Neural cell (in vitro differentiated cells): ENCODE data around the gene OXCT1. TPM values are rescaled to one million over a fixed set of nuclear protein-coding genes. Genes with fewer than 3 reads are reported as not detected.

Experiments
- H2AFZ ChIP-seq: fragments of 200-600, 300-800 bp; sonication (generic), shearing (Covaris generic); 2 replicates; pipeline ENCODE4 v1.6.0; 2014; ENCODE audit warnings: low read depth, mild to moderate bottlenecking, antibody characterized with exemption, low read length, moderate library complexity
- H3F3A ChIP-seq: fragments of 200-600 bp; shearing (Covaris generic); 2 replicates; pipeline ENCODE4 v1.6.1; 2016; ENCODE audit warnings: mild to moderate bottlenecking, moderate library complexity, mixed read lengths, antibody characterized with exemption, low read length; ENCODE audit not compliant: insufficient read depth, poor library complexity, severe bottlenecking
- H3K27ac ChIP-seq: fragments of 200-600, 300-800 bp; sonication (generic), shearing (Covaris generic); 2 replicates; pipeline ENCODE4 v1.5.1; 2014; ENCODE audit warnings: mild to moderate bottlenecking, low read length, moderate library complexity
- H3K27me3 ChIP-seq: fragments of 300-800, 200-600 bp; sonication (generic), shearing (Covaris generic); 2 replicates; pipeline ENCODE4 v1.6.0; 2014; ENCODE audit warnings: mild to moderate bottlenecking, low read depth, low read length, moderate library complexity; ENCODE audit not compliant: insufficient read depth
- H3K36me3 ChIP-seq: fragments of 300-800, 200-600 bp; sonication (generic), shearing (Covaris generic); 2 replicates; pipeline ENCODE4 v1.5.1; 2014; ENCODE audit warnings: mild to moderate bottlenecking, antibody characterized with exemption, low read length, moderate library complexity; ENCODE audit not compliant: insufficient read depth
- H3K4me2 ChIP-seq: fragments of 300-800, 200-600 bp; sonication (generic), shearing (Covaris generic); 2 replicates; pipeline ENCODE4 v1.6.0; 2014; ENCODE audit warnings: mild to moderate bottlenecking, low read length
- H3K4me3 ChIP-seq: fragments of 300-800, 200-600 bp; sonication (generic), shearing (Covaris generic); 2 replicates; pipeline ENCODE4 v1.5.1; 2014; ENCODE audit warnings: mild to moderate bottlenecking, low read length, moderate library complexity
- H3K79me2 ChIP-seq: fragments of 200-600 bp; shearing (Covaris generic); replicated peaks from 2 replicates; pipeline ENCODE4 v1.6.0; 2014; ENCODE audit warnings: mild to moderate bottlenecking, low read length, moderate library complexity; ENCODE audit not compliant: insufficient read depth
- H3K9ac ChIP-seq: fragments of 300-800, 200-600 bp; sonication (generic), shearing (Covaris generic); 2 replicates; pipeline ENCODE4 v1.6.1; 2016; ENCODE audit warnings: mild to moderate bottlenecking, low read length, mixed read lengths
- H3K9me2 ChIP-seq: fragments of 200-600 bp; shearing (Covaris generic); 2 replicates; pipeline ENCODE4 v1.6.1; 2016; ENCODE audit warnings: mild to moderate bottlenecking, low read length, mixed read lengths; ENCODE audit not compliant: insufficient read depth
- H3K9me3 ChIP-seq: fragments of 200-600, 300-800 bp; sonication (generic), shearing (Covaris generic); 2 replicates; pipeline ENCODE4 v1.6.1; 2016; ENCODE audit warnings: mild to moderate bottlenecking, mixed run types, low read length, moderate library complexity, mixed read lengths
- H4K20me1 ChIP-seq: fragments of 200-600 bp; shearing (Covaris generic); 2 replicates; pipeline ENCODE4 v1.6.1; 2016; ENCODE audit warnings: mild to moderate bottlenecking, mixed run types; ENCODE audit not compliant: insufficient read depth
- EP300 ChIP-seq: fragments of 450-650 bp; conservative IDR thresholded peaks from 2 replicates; pipeline ENCODE4 v1.6.1; 2014; ENCODE audit warnings: antibody characterized with exemption, mild to moderate bottlenecking, moderate library complexity; ENCODE audit not compliant: poor library complexity, severe bottlenecking
- EZH2 ChIP-seq: fragments of 200-600, 300-800 bp; shearing (Covaris generic), sonication (generic); IDR thresholded peaks from 2 replicates; pipeline ENCODE4 v1.6.1; 2014; ENCODE audit warnings: antibody characterized with exemption, low read length, borderline replicate concordance, mild to moderate bottlenecking; ENCODE audit not compliant: insufficient read depth, poor library complexity, severe bottlenecking
- MXI1 ChIP-seq: fragments of 450-650 bp; conservative IDR thresholded peaks from 2 replicates; pipeline ENCODE4 v1.6.1; 2014; ENCODE audit warnings: antibody characterized with exemption, mild to moderate bottlenecking; ENCODE audit not compliant: poor library complexity, severe bottlenecking
- POLR2AphosphoS5 ChIP-seq: IDR thresholded peaks from 2 replicates; pipeline ENCODE4 v1.6.1; 2012
- RAD21 ChIP-seq: fragments of 450-650 bp; conservative IDR thresholded peaks from 2 replicates; pipeline ENCODE4 v1.6.1; 2014; ENCODE audit warnings: antibody characterized with exemption, mild to moderate bottlenecking, moderate library complexity
- REST ChIP-seq: IDR thresholded peaks from 2 replicates; pipeline ENCODE4 v1.6.1; 2012; ENCODE audit warnings: borderline replicate concordance
- SMC3 ChIP-seq: fragments of 450-650 bp; conservative IDR thresholded peaks from 2 replicates; pipeline ENCODE4 v1.6.1; 2014; ENCODE audit warnings: antibody characterized with exemption, mild to moderate bottlenecking, moderate library complexity; ENCODE audit not compliant: poor library complexity
- TAF1 ChIP-seq: IDR thresholded peaks from 2 replicates; pipeline ENCODE4 v1.6.1; 2012; ENCODE audit warnings: low read depth
- polyA plus RNA-seq: library from polyadenylated mRNA; depleted of rRNA; stranded (reverse); fragments of >200 nt; gene quantifications from 2 replicates; pipeline ENCODE4 v1.2.3, GENCODE V29; 2014
- TF ChIP-seq, protein P1 (sequence below): fragments of 450-650 bp; IDR thresholded peaks from 2 replicates; pipeline ENCODE4 v1.5.1; 2014; ENCODE audit warnings: antibody characterized with exemption, mild to moderate bottlenecking, moderate library complexity; ENCODE audit not compliant: poor library complexity, severe bottlenecking

The OXCT1 gene
- polyA plus RNA-seq, 1 donor from 2014 or later, result 90.5 TPM

- Histone ChIP-seq H3K79me2 (no peaks in the 10 kb centered on the region), H3K9me3 (no peaks in the 10 kb centered on the region), H3F3A (no peaks in the 10 kb centered on the region), H3K36me3 (no peaks in the 10 kb centered on the region), H3K4me3 (no peak overlapping the region), H3K9ac (no peak overlapping the region), H3K4me2 (no peak overlapping the region), H2AFZ (no peak overlapping the region), H3K9me2 (no peaks in the 10 kb centered on the region), H3K27me3 (no peaks in the 10 kb centered on the region), H3K27ac (no peak overlapping the region), H4K20me1 (no peaks in the 10 kb centered on the region)
- TF ChIP-seq, protein P1, sequence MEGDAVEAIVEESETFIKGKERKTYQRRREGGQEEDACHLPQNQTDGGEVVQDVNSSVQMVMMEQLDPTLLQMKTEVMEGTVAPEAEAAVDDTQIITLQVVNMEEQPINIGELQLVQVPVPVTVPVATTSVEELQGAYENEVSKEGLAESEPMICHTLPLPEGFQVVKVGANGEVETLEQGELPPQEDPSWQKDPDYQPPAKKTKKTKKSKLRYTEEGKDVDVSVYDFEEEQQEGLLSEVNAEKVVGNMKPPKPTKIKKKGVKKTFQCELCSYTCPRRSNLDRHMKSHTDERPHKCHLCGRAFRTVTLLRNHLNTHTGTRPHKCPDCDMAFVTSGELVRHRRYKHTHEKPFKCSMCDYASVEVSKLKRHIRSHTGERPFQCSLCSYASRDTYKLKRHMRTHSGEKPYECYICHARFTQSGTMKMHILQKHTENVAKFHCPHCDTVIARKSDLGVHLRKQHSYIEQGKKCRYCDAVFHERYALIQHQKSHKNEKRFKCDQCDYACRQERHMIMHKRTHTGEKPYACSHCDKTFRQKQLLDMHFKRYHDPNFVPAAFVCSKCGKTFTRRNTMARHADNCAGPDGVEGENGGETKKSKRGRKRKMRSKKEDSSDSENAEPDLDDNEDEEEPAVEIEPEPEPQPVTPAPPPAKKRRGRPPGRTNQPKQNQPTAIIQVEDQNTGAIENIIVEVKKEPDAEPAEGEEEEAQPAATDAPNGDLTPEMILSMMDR, result no peak
Measured at GRCh38 chr5:41841325-41841724, 28.9 kb downstream of the OXCT1 start.

DNA sequence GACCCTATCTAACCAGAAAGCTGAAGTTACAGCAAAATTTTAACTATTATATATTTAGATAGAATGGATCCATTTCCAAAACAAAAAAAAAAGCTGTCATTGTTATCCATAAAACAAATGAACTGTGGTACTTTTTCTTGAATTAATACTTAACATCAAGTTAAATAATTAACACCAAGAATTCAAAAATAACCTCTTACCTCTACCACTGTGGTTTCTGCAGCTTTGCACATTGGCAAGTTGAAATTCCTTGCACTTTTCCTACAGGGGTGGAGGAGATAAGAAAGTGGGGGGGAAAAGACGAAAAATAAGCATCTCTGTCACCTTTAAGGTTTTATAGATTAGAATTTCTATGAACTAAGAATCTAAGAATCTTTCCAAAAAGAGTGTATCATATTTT lies 30.0 kb downstream of the OXCT1 start:
- Histone ChIP-seq H3K9me3 (no peaks in the 10 kb centered on the region), H3K36me3 (no peaks in the 10 kb centered on the region), H3K79me2 (no peaks in the 10 kb centered on the region), H3K27me3 (no peaks in the 10 kb centered on the region), H3K4me3 (no peak overlapping the region), H3K27ac (no peak overlapping the region), H2AFZ (no peak overlapping the region), H3K4me2 (no peak overlapping the region), H3K9ac (no peak overlapping the region), H4K20me1 (no peaks in the 10 kb centered on the region), H3K9me2 (no peaks in the 10 kb centered on the region), H3F3A (no peaks in the 10 kb centered on the region)
- TF ChIP-seq REST, result no peak
- no peak for TF ChIP-seq SMC3
- TF ChIP-seq, protein P1, result no peak
- TF ChIP-seq EZH2, result no peak
- TF ChIP-seq MXI1, result no peak
- TF ChIP-seq RAD21, result no peak

- Histone ChIP-seq H3K4me2 (no peak overlapping the region), H3K9ac (no peak overlapping the region), H3F3A (peaks cover 3% of the 10 kb centered on the region), H4K20me1 (no peaks in the 10 kb centered on the region), H3K27ac (no peak overlapping the region), H3K36me3 (no peaks in the 10 kb centered on the region), H2AFZ (no peak overlapping the region), H3K9me3 (no peaks in the 10 kb centered on the region), H3K79me2 (no peaks in the 10 kb centered on the region), H3K4me3 (no peak overlapping the region), H3K9me2 (no peaks in the 10 kb centered on the region), H3K27me3 (no peaks in the 10 kb centered on the region)
- TF ChIP-seq REST, result no peak
- no peak for TF ChIP-seq POLR2AphosphoS5
- no peak for TF ChIP-seq MXI1
- no peak for TF ChIP-seq RAD21
- no peak for TF ChIP-seq TAF1
- TF ChIP-seq SMC3, result no peak
- no peak for TF ChIP-seq EP300
- TF ChIP-seq EZH2, result no peak
Measured at GRCh38 chr5:41837793-41838192, 32.4 kb downstream of the OXCT1 start.
